Motor neuron (in vitro differentiated cells): ENCODE results near the gene LRP5. TPM values are rescaled to one million over a fixed set of nuclear protein-coding genes. Genes with fewer than 3 reads are reported as not detected.
"Not testable (repeated sequence)": the region's sequence is repeated elsewhere in the genome, so short reads cannot be mapped to it uniquely, and the experiment has no call there.

Experiments
- ATAC-seq, 8 experiments: fragments of 200-7000 bp; cut with Tn5 transposase; replicated peaks in 6 of 8; 2 replicates each; pipeline ENCODE4 v1.8.0; 2021; ENCODE audit warnings: mild to moderate bottlenecking in 8 of 8, moderate library complexity in 8 of 8
- H3K27ac ChIP-seq, 2 donors: fragments of 250-450 bp; sonication (Bioruptor Pico); 2 replicates each; pipeline ENCODE4 v1.9.0; 2021; ENCODE audit warnings: antibody characterized with exemption in 2 of 2, mild to moderate bottlenecking in 2 of 2, moderate library complexity in 1 of 2
- H3K4me1 ChIP-seq, 2 donors: fragments of 250-450 bp; sonication (Bioruptor Pico); replicated peaks in 1 of 2; 2 replicates each; pipeline ENCODE4 v1.6.1; 2021; ENCODE audit warnings: antibody characterized with exemption in 2 of 2, mild to moderate bottlenecking in 2 of 2, moderate library complexity in 1 of 2
- H3K4me3 ChIP-seq, 5 donors: fragments of 250-450 bp; sonication (Bioruptor Pico); 2 replicates each; pipeline ENCODE4 v1.9.0; 2021; ENCODE audit warnings: antibody characterized with exemption in 5 of 5, mild to moderate bottlenecking in 5 of 5, moderate library complexity in 4 of 5
- WGBS, 10 experiments: fragments of 450-650 bp; shearing (Covaris generic); methylation state at CpG; one replicate each; pipeline ENCODE4 v1.0.0; 2022; 5-methylcytosine and 5-hydroxymethylcytosine counted together
- in situ Hi-C, 9 experiments: fragments of 400-800 bp; cut with MboI; loops; one replicate each; pipeline ENCODE4 v1.15.0; 2021; ENCODE audit warnings: low sequenced_read_pairs in 9 of 9, low pct_unique_long_range_greater_than_20kb in 2 of 9; ENCODE audit not compliant: unreplicated experiment in 9 of 9
- total RNA-seq, 8 experiments: library from RNA; unstranded; fragments of 300-600 nt; gene quantifications; 2 replicates each; pipeline versions ENCODE4 v1.2.3 to v1.2.4, GENCODE V29; 2022

LRP5 gene
- total RNA-seq, 8 experiments from 2014 or later = 4.8 to 49.4 (median 14.0) TPM

- H3K4me1 ChIP-seq, H3K27ac ChIP-seq, ATAC-seq, H3K4me3 ChIP-seq: not testable (repeated sequence)
- in situ Hi-C loops = loop anchor here in 1 of 9 experiments (25.0 kb wide), 1 partner anchor 186 kb away; the partner anchor contains the start of gene C11orf24
- 47 to 100% (median 78%) methylated on average over 2 to 4 of the region's 6 CpGs; no CpG with 5 or more reads in 3 of the 10 experiments for WGBS, 10 experiments
Measured at GRCh38 chr11:68447914-68448313, 135.5 kb downstream of the LRP5 start.

- H3K4me1 ChIP-seq = peaks cover 0 to 2% of the 10 kb centered on the region in 2 donors
- no peak overlapping the region for H3K27ac ChIP-seq
- WGBS, 10 experiments = 80 to 92% methylated on average over 1 to 6 of the region's 25 CpGs; no CpG with 5 or more reads in 8 of the 10 experiments
- in situ Hi-C loops = loop anchor here in 1 of 9 experiments (25.0 kb wide), 1 partner anchor 186 kb away; the partner anchor contains the start of gene C11orf24
- no peak overlapping the region for H3K4me3 ChIP-seq
- ATAC-seq = no peak
Measured at GRCh38 chr11:68448604-68449011, 136.2 kb downstream of the LRP5 start.

GRCh38 chr11:68449951-68450350 is 137.6 kb downstream of the LRP5 start:
- no peak for ATAC-seq
- Histone ChIP-seq H3K4me1 (peaks cover 0 to 2% of the 10 kb centered on the region in 2 donors), H3K27ac (no peak overlapping the region), H3K4me3 (no peak overlapping the region)
- 84 to 100% (median 90%) methylated on average over 1 to 6 of the region's 11 CpGs; no CpG with 5 or more reads in 4 of the 10 experiments for WGBS, 10 experiments
- in situ Hi-C loops = loop anchor here in 3 of 9 experiments (10.0 to 25.0 kb wide), 2 partner anchors 188 to 195 kb away; partner anchors contain the start of gene C11orf24 (in 2 of the 3)

GRCh38 chr11:68450711-68451110 is 138.3 kb downstream of the LRP5 start:
- in situ Hi-C loops = loop anchor here in 2 of 9 experiments (10.0 to 25.0 kb wide), 2 partner anchors 188 to 196 kb away; partner anchors contain the start of gene C11orf24 (in 1 of the 2)

GRCh38 chr11:68454767-68455166 is 142.4 kb downstream of the LRP5 start:
- in situ Hi-C loops = loop anchor here in 2 of 9 experiments (10.0 to 25.0 kb wide), 2 partner anchors 192 to 200 kb away; partner anchors contain the start of gene C11orf24 (in 1 of the 2)
- ATAC-seq = no peak

More at GRCh38 chr11:68450711-68451110, 138.3 kb downstream of the LRP5 start:
- WGBS, 10 experiments = 80 to 100% (median 96%) methylated on average over 1 to 8 of the region's 8 CpGs; no CpG with 5 or more reads in 2 of the 10 experiments
- no peak overlapping the region for H3K27ac ChIP-seq
- ATAC-seq = no peak
- peaks cover 0 to 2% of the 10 kb centered on the region in 2 donors for H3K4me1 ChIP-seq
- no peak overlapping the region for H3K4me3 ChIP-seq

GRCh38 chr11:68455485-68455884 is 143.1 kb downstream of the LRP5 start:
- no peaks in the 10 kb centered on the region for H3K4me1 ChIP-seq
- WGBS, 10 experiments = 50 to 100% (median 80%) methylated on average over 1 to 3 of the region's 8 CpGs; no CpG with 5 or more reads in 3 of the 10 experiments
- ATAC-seq = no peak
- no peak overlapping the region for H3K4me3 ChIP-seq
- in situ Hi-C loops = loop anchor here in 2 of 9 experiments (10.0 to 25.0 kb wide), 2 partner anchors 193 to 201 kb away; partner anchors contain the start of gene C11orf24 (in 1 of the 2)
- H3K27ac ChIP-seq = no peak overlapping the region

More at GRCh38 chr11:68454767-68455166, 142.4 kb downstream of the LRP5 start:
- no peak overlapping the region for H3K4me3 ChIP-seq
- no peaks in the 10 kb centered on the region for H3K4me1 ChIP-seq
- WGBS, 10 experiments = 0 to 69% (median 48%) methylated on average over 1 to 4 of the region's 8 CpGs; no CpG with 5 or more reads in 6 of the 10 experiments
- H3K27ac ChIP-seq = no peak overlapping the region

- ATAC-seq = no peak
- Histone ChIP-seq H3K27ac (no peak overlapping the region), H3K4me1 (peaks cover 4 to 9% of the 10 kb centered on the region in 2 donors), H3K4me3 (no peak overlapping the region)
- in situ Hi-C loops = loop anchor here in 2 of 9 experiments (10.0 to 25.0 kb wide), 2 partner anchors 195 to 203 kb away; partner anchors contain the start of gene C11orf24 (in 1 of the 2)
- WGBS, 10 experiments = 54 to 100% (median 75%) methylated on average over 1 to 3 of the region's 8 CpGs; no CpG with 5 or more reads in 6 of the 10 experiments
Measured at GRCh38 chr11:68457216-68457897, 145.0 kb downstream of the LRP5 start.

- Histone ChIP-seq H3K4me3 (no peak overlapping the region), H3K27ac (no peak overlapping the region), H3K4me1 (peaks cover 10 to 12% of the 10 kb centered on the region in 2 donors)
- no peak for ATAC-seq
- in situ Hi-C loops = loop anchor here in 2 of 9 experiments (10.0 to 25.0 kb wide), 2 partner anchors 196 to 203 kb away; partner anchors contain the start of gene C11orf24 (in 1 of the 2)
- WGBS, 10 experiments = 50 to 89% (median 70%) methylated on average over 1 to 7 of the region's 7 CpGs; no CpG with 5 or more reads in 5 of the 10 experiments
Measured at GRCh38 chr11:68457898-68458249, 145.5 kb downstream of the LRP5 start.

GRCh38 chr11:68458340-68458739 is 145.9 kb downstream of the LRP5 start:
- in situ Hi-C loops = loop anchor here in 2 of 9 experiments (10.0 to 25.0 kb wide), 2 partner anchors 196 to 204 kb away; partner anchors contain the start of gene C11orf24 (in 1 of the 2)
- H3K27ac ChIP-seq, H3K4me3 ChIP-seq, ATAC-seq: not testable (repeated sequence)
- WGBS, 10 experiments = 60 to 100% (median 80%) methylated on average over 1 to 4 of the region's 6 CpGs; no CpG with 5 or more reads in 3 of the 10 experiments
- peaks cover 11 to 14% of the 10 kb centered on the region in 2 donors for H3K4me1 ChIP-seq

GRCh38 chr11:68459886-68460740 is 147.7 kb downstream of the LRP5 start:
- in situ Hi-C loops = loop anchor here in 2 of 9 experiments (10.0 to 25.0 kb wide), 2 partner anchors 198 to 205 kb away; partner anchors contain the start of gene C11orf24 (in 1 of the 2)
- H3K4me1 ChIP-seq = peaks cover 11 to 14% of the 10 kb centered on the region in 2 donors
- 4 to 40% (median 14%) methylated on average over 1 to 13 of the region's 56 CpGs; no CpG with 5 or more reads in 7 of the 10 experiments for WGBS, 10 experiments
- peak overlapping the region; percentile 95 to 98 for H3K27ac ChIP-seq
- H3K4me3 ChIP-seq = peak overlapping the region; percentile 74 to 98 (median 92)
- peak; percentile 80 to 92 (median 88) for ATAC-seq

- ATAC-seq = peak in 3 of 8 experiments; percentile 38 to 46 (median 43)
- in situ Hi-C loops = loop anchor here in 1 of 9 experiments (25.0 kb wide), 1 partner anchor 199 kb away; the partner anchor contains the start of gene C11orf24
- Histone ChIP-seq H3K4me1 (peaks cover 11 to 14% of the 10 kb centered on the region in 2 donors), H3K27ac (peak within 1 kb of the TSS; percentile 95 to 98), H3K4me3 (peak within 1 kb of the TSS; percentile 74 to 98 (median 92))
- WGBS, 10 experiments = 0% methylated on average over 1 to 2 of the region's 92 CpGs; no CpG with 5 or more reads in 6 of the 10 experiments
Measured at GRCh38 chr11:68460741-68461574, 148.6 kb downstream of the LRP5 start, which contains the start of gene PPP6R3. Gene PPP6R3, plus strand, starts transcription at chr11:68460752. Its CDS starts 76,913 bp downstream, at chr11:68537665.
